Left ventricle myocardium inferior (tissue), 1 donor: ENCODE measurements around the gene SMAD2. TPM values are rescaled to one million over a fixed set of nuclear protein-coding genes. Genes with fewer than 3 reads are reported as not detected.

Experiments used
- DNase-seq: peaks from one replicate; pipeline ENCODE4 v3.0.0-alpha.2; 2020
- H3K27ac ChIP-seq: fragments of 200-600 bp; replicated peaks from 2 replicates; pipeline ENCODE4 v1.8.0; 2021
- H3K27me3 ChIP-seq: fragments of 200-600 bp; 2 replicates; pipeline ENCODE4 v1.8.0; 2021; ENCODE audit warnings: low read depth
- H3K36me3 ChIP-seq: fragments of 200-600 bp; 2 replicates; pipeline ENCODE4 v1.8.0; 2021
- H3K4me1 ChIP-seq: fragments of 200-600 bp; 2 replicates; pipeline ENCODE4 v1.8.0; 2021
- H3K4me3 ChIP-seq: fragments of 200-600 bp; 2 replicates; pipeline ENCODE4 v1.8.0; 2021; ENCODE audit warnings: mild to moderate bottlenecking, moderate library complexity
- H3K9me3 ChIP-seq: fragments of 200-600 bp; replicated peaks from 2 replicates; pipeline ENCODE4 v1.8.0; 2021
- CTCF ChIP-seq: fragments of 200-600 bp; IDR thresholded peaks from 2 replicates; pipeline ENCODE4 v1.8.0; 2021; ENCODE audit warnings: antibody characterized with exemption, mild to moderate bottlenecking, borderline replicate concordance
- intact Hi-C: fragments of 100-400 bp; cut with micrococcal nuclease; formaldehyde crosslinking; loops from one replicate; pipeline ENCODE4 v1.11.0; 2022
- total RNA-seq: library from RNA; stranded (reverse); fragmentation: NEBNext Ultra II Directional; extraction: Animal tissue kit (Norgen Biotek cat#: 25700); gene quantifications from one replicate; pipeline ENCODE4 v1.2.1, GENCODE V29; 2021
- donor health status: DM: no; HTN: yes; CAD: no; lungs with severe emphysema.

The SMAD2 gene
- total RNA-seq, 1 donor from 2014 or later = 80.9 TPM

GRCh38 chr18:47944972-47945852, 14.8 kb upstream of the SMAD2 start:
- intact Hi-C loops = no loop called here
- no peak overlapping the region for H3K27ac ChIP-seq
- DNase-seq = no peak
- H3K4me3 ChIP-seq = no peak overlapping the region
- H3K36me3 ChIP-seq = no peaks in the 10 kb centered on the region
- no peak for TF ChIP-seq CTCF
- no peaks in the 10 kb centered on the region for H3K4me1 ChIP-seq
- H3K27me3 ChIP-seq = no peaks in the 10 kb centered on the region
- no peaks in the 10 kb centered on the region for H3K9me3 ChIP-seq

GRCh38 chr18:47936952-47937351, 6.5 kb upstream of the SMAD2 start:
- no peak overlapping the region for H3K4me3 ChIP-seq
- no peak for DNase-seq
- no peaks in the 10 kb centered on the region for H3K36me3 ChIP-seq
- peaks cover under 1% of the 10 kb centered on the region for H3K4me1 ChIP-seq
- no peaks in the 10 kb centered on the region for H3K9me3 ChIP-seq
- intact Hi-C loops = no loop called here
- H3K27ac ChIP-seq = no peak overlapping the region
- H3K27me3 ChIP-seq = no peaks in the 10 kb centered on the region
- no peak for TF ChIP-seq CTCF

GRCh38 chr18:47935321-47936055, 5.0 kb upstream of the SMAD2 start:
- Histone ChIP-seq H3K4me1 (peaks cover 10% of the 10 kb centered on the region), H3K36me3 (no peaks in the 10 kb centered on the region), H3K27me3 (no peaks in the 10 kb centered on the region), H3K27ac (no peak overlapping the region), H3K4me3 (no peak overlapping the region), H3K9me3 (no peaks in the 10 kb centered on the region)
- no peak for DNase-seq
- TF ChIP-seq CTCF = no peak
- intact Hi-C loops = no loop called here

GRCh38 chr18:47932603-47933002, 2.1 kb upstream of the SMAD2 start:
- Histone ChIP-seq H3K4me1 (peaks cover 37% of the 10 kb centered on the region), H3K4me3 (no peak overlapping the region), H3K36me3 (no peaks in the 10 kb centered on the region), H3K27ac (no peak overlapping the region), H3K27me3 (no peaks in the 10 kb centered on the region), H3K9me3 (no peaks in the 10 kb centered on the region)
- no peak for TF ChIP-seq CTCF
- intact Hi-C loops = no loop called here
- no peak for DNase-seq

GRCh38 chr18:47932190-47932589, 1.7 kb upstream of the SMAD2 start:
- no peak for DNase-seq
- Histone ChIP-seq H3K4me1 (peaks cover 41% of the 10 kb centered on the region), H3K36me3 (no peaks in the 10 kb centered on the region), H3K27me3 (no peaks in the 10 kb centered on the region), H3K27ac (no peak overlapping the region), H3K4me3 (no peak overlapping the region), H3K9me3 (no peaks in the 10 kb centered on the region)
- no peak for TF ChIP-seq CTCF
- intact Hi-C loops = no loop called here
